ENCODE measurements around the gene GADL1. TPM values are rescaled to one million over a fixed set of nuclear protein-coding genes. Genes with fewer than 3 reads are reported as not detected.
A peak's percentile ranks its signal among the peaks of the same experiment; 100 is the strongest.

GADL1 gene
- total and polyA plus RNA-seq, 12 donors = 0.06 to 0.55 (median 0.13) TPM; not detected in 3

- H3K27me3 ChIP-seq = no peaks in the 10 kb centered on the region
- DNase-seq = peak in 6 of 7 donors; percentile 30 to 56 (median 40)
- no peak overlapping the region for H3K27ac ChIP-seq
- TF ChIP-seq CTCF (IDR thresholded peaks at IDR 0.05) (no peak), POLR2A (IDR thresholded peaks at IDR 0.05) (no peak)
- no peak overlapping the region for H3K4me3 ChIP-seq
- no peaks in the 10 kb centered on the region for H3K4me1 ChIP-seq (replicated peaks in 1 of 2)
- no peaks in the 10 kb centered on the region for H3K36me3 ChIP-seq (replicated peaks in 1 of 2)
- intact Hi-C loops (cut with DNase I) = loop anchor here in 1 of 2 donors (5.0 kb wide), 1 partner anchor 716 kb away; no protein-coding TSS in a partner anchor
- no peaks in the 10 kb centered on the region for H3K9me3 ChIP-seq (replicated peaks in 1 of 3)
- WGBS, 4 donors = 38 to 57% (median 48%) methylated on average over 4 of the region's 4 CpGs
Measured at GRCh38 chr3:30752970-30753369, 141.5 kb downstream of the GADL1 start.

GRCh38 chr3:30752491-30752890, 142.0 kb downstream of the GADL1 start:
- H3K27ac ChIP-seq = no peak overlapping the region
- DNase-seq = no peak
- TF ChIP-seq POLR2A (IDR thresholded peaks at IDR 0.05) (no peak), CTCF (IDR thresholded peaks at IDR 0.05) (no peak)
- intact Hi-C loops (cut with DNase I) = loop anchor here in 1 of 2 donors (5.0 kb wide), 1 partner anchor 715 kb away; no protein-coding TSS in a partner anchor
- no peaks in the 10 kb centered on the region for H3K4me1 ChIP-seq (replicated peaks in 1 of 2)
- no peak overlapping the region for H3K4me3 ChIP-seq
- no peaks in the 10 kb centered on the region for H3K27me3 ChIP-seq
- 78 to 86% (median 82%) methylated on average over 5 of the region's 5 CpGs for WGBS, 4 donors
- H3K36me3 ChIP-seq (replicated peaks in 1 of 2) = no peaks in the 10 kb centered on the region
- no peaks in the 10 kb centered on the region for H3K9me3 ChIP-seq (replicated peaks in 1 of 3)

- intact Hi-C loops (cut with DNase I) = loop anchor here in 1 of 2 donors (5.0 kb wide), 1 partner anchor 714 kb away; no protein-coding TSS in a partner anchor
- Histone ChIP-seq H3K4me1 (replicated peaks in 1 of 2) (no peaks in the 10 kb centered on the region), H3K9me3 (replicated peaks in 1 of 3) (no peaks in the 10 kb centered on the region), H3K4me3 (no peak overlapping the region), H3K27ac (no peak overlapping the region), H3K27me3 (no peaks in the 10 kb centered on the region), H3K36me3 (replicated peaks in 1 of 2) (no peaks in the 10 kb centered on the region)
- TF ChIP-seq CTCF (IDR thresholded peaks at IDR 0.05) (peak; percentile 12 to 41 (median 27)), POLR2A (IDR thresholded peaks at IDR 0.05) (no peak)
- DNase-seq = peak in 6 of 7 donors; percentile 30 to 64 (median 36)
- 64 to 70% (median 67%) methylated on average over 11 of the region's 11 CpGs for WGBS, 4 donors
Measured at GRCh38 chr3:30751610-30752299, 142.7 kb downstream of the GADL1 start.

GRCh38 chr3:30750967-30751366, 143.5 kb downstream of the GADL1 start:
- no peak overlapping the region for H3K27ac ChIP-seq
- no peak for DNase-seq
- H3K4me3 ChIP-seq = no peak overlapping the region
- H3K27me3 ChIP-seq = no peaks in the 10 kb centered on the region
- no peaks in the 10 kb centered on the region for H3K36me3 ChIP-seq (replicated peaks in 1 of 2)
- intact Hi-C loops (cut with DNase I) = loop anchor here in 1 of 2 donors (5.0 kb wide), 1 partner anchor 714 kb away; no protein-coding TSS in a partner anchor
- no peaks in the 10 kb centered on the region for H3K4me1 ChIP-seq (replicated peaks in 1 of 2)
- TF ChIP-seq CTCF (IDR thresholded peaks at IDR 0.05) (no peak), POLR2A (IDR thresholded peaks at IDR 0.05) (no peak)
- no peaks in the 10 kb centered on the region for H3K9me3 ChIP-seq (replicated peaks in 1 of 3)
- 83 to 90% (median 88%) methylated on average over 7 of the region's 7 CpGs for WGBS, 4 donors

Measured in adrenal gland (tissue), 12 donors.